Glomerular endothelial cell (primary cell): ENCODE data around the gene DFFB. TPM values are rescaled to one million over a fixed set of nuclear protein-coding genes. Genes with fewer than 3 reads are reported as not detected.

Experiments
- DNase-seq: peaks from one replicate; pipeline ENCODE4 v3.0.0-alpha.2; 2011; ENCODE audit warnings: low read depth, low spot score; ENCODE audit errors: extremely low read depth
- total RNA-seq: library from RNA; depleted of rRNA; stranded (reverse); fragments of >200 nt; gene quantifications from 2 replicates; pipeline ENCODE4 v1.2.3, GENCODE V29; 2015

The DFFB gene
- total RNA-seq, 1 donor from 2014 or later, result 13.9 TPM

GRCh38 chr1:3828391-3828790 is 28.9 kb upstream of the DFFB start:
- no peak for DNase-seq

DNA sequence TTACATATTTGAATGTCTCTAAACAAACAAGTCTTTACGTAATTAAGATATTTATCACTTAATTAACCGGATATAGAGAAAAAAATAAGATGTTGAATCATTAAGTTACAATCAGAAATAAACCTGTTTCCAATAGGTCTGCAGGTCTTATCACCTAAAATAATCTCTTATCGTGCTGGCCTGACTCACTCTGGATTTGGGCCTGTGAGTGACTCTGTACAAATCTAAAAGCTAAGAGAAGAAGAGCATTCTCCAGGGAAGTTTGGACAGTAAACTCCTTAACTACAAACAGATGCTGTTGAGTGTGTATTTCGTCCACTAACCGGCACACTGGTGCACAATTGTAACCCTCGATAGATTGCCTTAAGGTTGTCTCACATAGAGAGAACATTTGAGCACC is 25.6 kb upstream of the DFFB start:
- DNase-seq, result no peak

GRCh38 chr1:3834701-3835100 is 22.6 kb upstream of the DFFB start:
- no peak for DNase-seq

GRCh38 chr1:3836421-3836820 is 20.9 kb upstream of the DFFB start:
- no peak for DNase-seq

DNA sequence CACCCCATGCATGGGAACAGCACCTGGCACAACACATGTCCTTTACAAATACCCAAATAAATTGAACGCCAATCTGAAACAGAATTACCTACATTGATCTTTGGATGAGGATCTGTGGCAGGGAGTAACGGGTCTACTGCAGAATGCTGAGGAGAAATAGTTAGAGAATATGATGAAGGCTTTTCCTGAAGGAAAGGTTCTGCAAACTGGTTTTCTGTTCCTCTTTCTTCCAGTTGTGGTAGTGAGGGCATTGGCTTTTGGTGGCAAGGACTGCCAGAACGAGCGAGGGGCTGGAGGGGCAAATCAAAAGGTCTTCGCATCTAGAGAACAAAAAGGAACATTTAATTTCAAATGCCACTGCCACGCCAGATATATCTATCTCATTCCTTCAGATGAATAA is 20.1 kb upstream of the DFFB start:
- DNase-seq, result no peak

- DNase-seq, result no peak
Measured at GRCh38 chr1:3837685-3838084, 19.6 kb upstream of the DFFB start.

DNA sequence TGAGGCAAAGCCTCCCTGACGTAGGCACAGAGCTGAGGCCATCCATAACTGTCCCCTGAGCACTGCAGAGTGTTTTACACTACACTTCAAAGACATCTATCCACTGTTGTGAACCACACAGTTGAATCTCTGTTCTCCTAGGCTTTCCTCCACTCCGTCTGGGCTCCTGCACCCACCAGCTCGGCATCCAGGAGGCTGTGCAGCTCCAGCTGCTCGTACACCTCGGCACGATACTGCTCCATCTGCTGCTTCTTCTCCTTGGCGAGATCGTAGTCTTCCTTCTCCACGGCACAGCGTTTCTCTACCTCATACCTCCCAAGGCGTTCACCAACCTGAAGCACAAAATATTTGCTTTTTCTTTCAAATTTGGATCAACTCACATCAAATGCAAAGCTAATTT is 18.5 kb upstream of the DFFB start:
- no peak for DNase-seq

GRCh38 chr1:3841491-3841890 is 15.8 kb upstream of the DFFB start:
- no peak for DNase-seq

GRCh38 chr1:3842912-3843311 is 14.4 kb upstream of the DFFB start:
- no peak for DNase-seq

DNA sequence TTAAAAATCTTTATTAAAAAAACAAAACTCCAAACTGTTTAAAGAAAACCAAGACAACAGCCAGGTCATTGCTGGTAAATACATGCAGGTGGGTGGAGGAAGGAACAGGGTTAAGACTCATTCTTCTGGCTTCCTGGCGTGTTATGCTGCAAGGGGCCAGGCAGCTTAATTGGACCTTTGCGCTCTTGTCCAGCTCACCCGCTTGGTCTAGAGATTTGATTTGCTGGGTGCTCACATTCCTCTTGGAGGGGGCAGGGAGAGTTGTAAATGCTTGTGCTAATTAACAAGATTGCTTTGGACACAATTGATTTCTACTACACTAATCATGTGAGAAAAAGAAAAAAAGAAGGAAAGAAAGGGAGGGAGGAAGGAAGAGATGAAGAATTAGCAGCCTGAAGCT is 10.7 kb upstream of the DFFB start:
- no peak for DNase-seq

DNA sequence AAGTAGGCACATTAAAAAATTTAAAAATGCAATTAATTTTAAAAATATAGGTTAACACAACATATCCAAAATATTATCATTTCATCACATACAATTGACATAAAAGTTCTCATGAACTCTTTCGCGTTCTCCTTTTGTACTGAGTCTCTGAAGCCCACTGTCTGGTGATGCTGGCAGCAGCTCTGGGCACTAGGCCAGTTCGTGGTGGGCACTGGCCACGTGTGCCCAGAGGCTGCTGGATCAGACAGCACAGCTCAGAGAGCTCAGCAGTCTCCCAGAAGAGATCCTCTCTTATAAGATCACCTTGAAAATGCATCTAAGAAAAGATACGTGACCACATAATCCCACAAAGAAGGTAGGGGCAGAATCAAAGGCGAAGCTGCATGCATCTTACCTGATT is 10.2 kb upstream of the DFFB start:
- DNase-seq, result no peak

DNA sequence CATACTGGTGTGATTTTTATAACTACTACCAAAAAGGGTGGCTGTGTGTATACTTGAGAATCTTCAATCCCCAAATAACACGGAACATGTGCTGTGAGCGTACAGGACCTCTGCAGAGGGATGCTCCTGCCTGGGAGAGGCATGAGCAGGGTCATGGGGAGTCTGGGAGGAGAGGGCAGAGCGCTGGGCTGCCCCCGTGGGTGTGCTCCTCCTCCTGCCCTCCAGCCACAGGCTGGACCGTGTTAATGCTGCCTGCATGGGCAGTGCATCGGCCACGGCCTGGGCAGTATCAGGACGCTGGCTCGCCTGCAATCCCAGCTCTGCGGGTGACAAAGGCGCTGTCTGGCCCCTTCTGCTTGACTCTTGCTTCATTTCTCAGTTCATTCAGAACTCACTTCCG is 6.4 kb upstream of the DFFB start:
- no peak for DNase-seq

- no peak for DNase-seq
Measured at GRCh38 chr1:3851292-3851691, 6.0 kb upstream of the DFFB start.

DNA sequence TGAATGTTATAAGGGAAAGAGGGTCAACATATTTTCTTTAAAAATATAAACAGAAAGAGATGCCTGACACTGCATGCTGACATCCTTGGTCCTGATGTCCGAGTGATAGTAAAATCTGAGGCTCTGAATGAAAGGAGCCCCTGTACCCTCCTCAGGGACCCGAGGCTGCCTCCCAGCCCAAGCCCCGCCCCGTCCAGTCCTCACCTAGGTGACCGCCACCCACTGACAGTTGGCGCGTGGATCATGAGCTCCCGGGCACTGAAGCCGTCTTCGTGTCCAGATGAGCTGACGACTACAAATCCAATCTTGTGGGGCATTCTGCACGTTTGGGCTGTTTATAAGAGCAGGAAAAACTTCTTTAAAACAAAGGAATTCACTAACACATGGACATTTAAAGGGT is 5.2 kb upstream of the DFFB start:
- DNase-seq, result no peak

DNA sequence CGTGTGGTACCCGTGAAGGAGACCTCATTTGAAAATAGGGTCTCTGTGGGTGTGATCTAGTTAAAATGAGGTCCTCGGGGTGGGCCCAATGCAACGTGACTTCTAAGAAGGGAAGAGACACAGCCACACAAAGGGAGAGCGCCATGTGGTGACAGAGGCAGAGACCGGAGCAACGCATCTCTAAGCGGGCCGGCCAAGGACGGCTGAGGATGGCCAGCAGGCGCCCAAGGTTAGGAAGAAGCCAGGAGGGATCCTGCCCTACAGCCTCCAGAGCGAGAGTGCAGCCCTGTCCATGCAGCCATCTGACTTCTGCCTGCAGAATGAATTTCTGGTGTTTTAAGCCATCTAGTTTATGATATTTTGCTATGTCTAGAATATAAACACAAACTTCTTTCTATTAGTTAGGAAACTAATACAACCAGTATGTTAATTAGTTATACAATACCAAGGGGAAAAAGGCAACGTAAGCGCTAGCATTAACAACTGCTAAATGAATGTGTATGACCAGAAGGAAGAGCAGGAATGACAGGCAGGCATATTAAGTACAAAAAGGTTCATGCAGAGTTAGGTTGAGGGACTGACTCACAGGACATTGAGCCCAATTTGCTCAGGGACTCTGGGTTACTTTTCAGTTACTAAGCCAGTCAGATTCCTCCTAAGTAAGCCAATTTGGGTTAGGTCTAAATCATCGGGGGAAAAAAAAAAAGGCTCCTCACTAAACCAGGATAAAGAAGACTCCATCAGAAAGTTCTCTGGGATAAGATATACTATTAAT is 4.4 kb upstream of the DFFB start:
- DNase-seq, result no peak

DNA sequence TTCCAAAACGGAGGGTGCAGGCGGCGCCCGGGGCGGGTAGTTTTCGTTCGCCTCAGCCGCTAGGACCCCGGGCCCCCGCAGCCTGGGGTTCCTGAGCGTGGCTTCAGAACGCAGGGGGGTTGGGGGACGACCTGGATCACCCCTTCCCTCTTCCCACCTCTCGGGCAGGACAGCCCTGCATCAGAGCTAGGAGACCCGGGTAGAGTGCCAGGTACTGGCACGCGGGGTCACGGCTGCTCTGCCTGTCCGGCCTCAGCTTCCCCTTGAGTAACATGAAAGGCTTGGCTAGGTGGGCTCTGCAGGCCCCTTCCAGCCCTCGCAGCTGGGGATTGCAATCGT is 484 bp downstream of the DFFB start:
- DNase-seq, result no peak

GRCh38 chr1:3858231-3858981 is 1.1 kb downstream of the DFFB start:
- no peak for DNase-seq

- no peak for DNase-seq
Measured at GRCh38 chr1:3863231-3863935, 6.1 kb downstream of the DFFB start.

DNA sequence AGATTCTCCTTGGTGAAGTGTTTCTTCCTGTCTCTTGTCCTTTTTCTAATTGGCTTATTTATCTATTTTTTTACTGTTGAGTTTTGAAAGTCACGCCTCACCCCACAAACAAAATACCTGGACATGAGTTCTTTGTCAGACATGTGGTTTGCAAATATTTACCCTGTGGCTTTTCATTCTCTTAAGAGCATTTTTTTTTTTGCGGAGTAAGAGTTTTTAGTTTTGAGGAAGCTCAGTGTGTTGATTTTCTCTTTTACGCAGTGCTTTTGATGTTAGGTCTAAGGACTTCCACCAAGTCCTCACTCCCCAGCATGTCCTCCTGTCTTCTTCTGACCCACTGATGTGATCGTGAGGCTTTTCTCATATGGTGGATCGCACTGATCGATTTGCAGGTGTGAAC is 7.6 kb downstream of the DFFB start:
- no peak for DNase-seq

GRCh38 chr1:3865606-3866160 is 8.4 kb downstream of the DFFB start:
- DNase-seq, result no peak

DNA sequence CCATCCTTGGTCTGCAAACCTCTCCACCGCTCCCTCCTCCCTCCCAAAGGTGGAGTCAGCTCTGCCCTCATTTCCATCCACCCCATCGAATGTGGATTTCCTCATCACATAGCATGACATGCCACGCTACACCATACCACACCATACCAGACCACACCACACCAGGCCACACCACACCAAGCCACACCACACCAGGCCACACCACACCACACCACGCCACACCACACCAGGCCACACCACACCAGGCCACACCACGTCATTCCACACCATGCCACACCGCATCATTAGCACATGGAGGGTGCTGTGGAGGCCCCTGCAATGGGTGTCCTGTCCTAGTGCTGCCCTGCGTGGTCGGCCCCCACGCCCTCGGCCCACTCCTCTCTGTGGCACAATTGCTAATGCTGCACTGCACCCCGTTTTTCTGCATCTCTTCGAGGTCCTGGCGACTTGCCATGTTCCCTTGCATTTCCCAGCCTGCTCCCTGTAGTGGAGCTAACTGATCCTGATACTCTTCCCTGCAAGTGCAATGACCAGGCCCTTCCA is 11.3 kb downstream of the DFFB start:
- no peak for DNase-seq
